Psoas muscle (tissue), 8 donors: Measurements from ENCODE around the gene IL20RA. TPM values are rescaled to one million over a fixed set of nuclear protein-coding genes. Genes with fewer than 3 reads are reported as not detected.

Experiments
- ATAC-seq, 4 donors: fragments of 200-7000 bp; cut with Tn5 transposase; one replicate each; pipeline ENCODE4 v1.9.1; 2020; ENCODE audit warnings: moderate library complexity in 3 of 4, mild to moderate bottlenecking in 2 of 4
- DNase-seq, 2 donors: peaks; one replicate each; pipeline ENCODE4 v3.0.0-alpha.2; 2020
- H3K27ac ChIP-seq: fragments of 200-600 bp; one replicate; pipeline ENCODE4 v1.8.0; 2022
- H3K27me3 ChIP-seq, 3 donors: fragments of 200-600 bp in 1 of 3; one replicate each; pipeline versions ENCODE4 v1.6.1 to v1.8.0; 2013 to 2022; ENCODE audit warnings: low read length in 2 of 3, mild to moderate bottlenecking in 2 of 3, moderate library complexity in 1 of 3; ENCODE audit not compliant: insufficient read depth in 3 of 3
- H3K36me3 ChIP-seq, 2 donors: fragments of 200-600 bp in 1 of 2; one replicate each; pipeline versions ENCODE4 v1.6.1 to v1.8.0; 2013 to 2022; ENCODE audit warnings: low read depth in 1 of 2, mild to moderate bottlenecking in 1 of 2, moderate library complexity in 1 of 2; ENCODE audit not compliant: insufficient read depth in 1 of 2
- H3K4me1 ChIP-seq: fragments of 200-600 bp; one replicate; pipeline ENCODE4 v1.8.0; 2022
- H3K4me3 ChIP-seq: fragments of 200-600 bp; one replicate; pipeline ENCODE4 v1.8.0; 2022; ENCODE audit warnings: mild to moderate bottlenecking
- H3K9me3 ChIP-seq: fragments of 200-600 bp; one replicate; pipeline ENCODE4 v1.8.0; 2022
- CTCF ChIP-seq: fragments of 200-600 bp; IDR thresholded peaks from one replicate; pipeline ENCODE4 v1.8.0; 2022; ENCODE audit warnings: antibody characterized with exemption
- WGBS, 3 donors: extraction: QIAGEN DNeasy Blood & Tissue Kit; methylation state at CpG; one replicate each; pipeline versions ENCODE4 v1.1.6 to v1.1.7; 2013; 5-methylcytosine and 5-hydroxymethylcytosine counted together
- intact Hi-C, 2 donors: fragments of 100-400 bp; cut with DNase I; formaldehyde crosslinking; loops; one replicate each; pipeline versions ENCODE4 v1.11.0 to v1.14.2; 2022
- polyA plus RNA-seq, 3 donors: library from polyadenylated mRNA; stranded (reverse); fragments of 200-250 nt; gene quantifications; one replicate each; pipeline ENCODE4 v1.2.3, GENCODE V29; 2013
- total RNA-seq, 4 donors: library from RNA; stranded (reverse); fragmentation: NEBNext Ultra II Directional in 2 of 4; extraction: Animal tissue kit (Norgen Biotek cat#: 25700) in 2 of 4; gene quantifications; one replicate each; pipeline versions ENCODE4 v1.2.1 to v1.2.4, GENCODE V29; 2021 to 2023
- donor health status: healthy with polysubstance abuse.
- donor health status: DM: no; HTN: no; CAD: no; lungs with moderate emphysema.
- donor health status: Bipolar disorder and iron deficiency.
- donor health status: healthy.
- donor health status: DM: yes; HTN: yes; CAD: no.
- donor health status: DM: no; HTN: no; CAD: no.
- donor health status: DM: no; HTN: no; CAD: no.
- donor health status: DM: yes; HTN: yes; CAD: no.

The IL20RA gene
- total and polyA plus RNA-seq, 7 donors: 0.04 to 0.94 (median 0.15) TPM; not detected in 1

GRCh38 chr6:137040393-137040792, 4.4 kb downstream of the IL20RA start:
- Histone ChIP-seq H3K36me3 (no peaks in the 10 kb centered on the region), H3K4me3 (no peak overlapping the region), H3K27me3 (peaks cover 3 to 58% (median 9%) of the 10 kb centered on the region in 3 donors), H3K27ac (no peak overlapping the region), H3K4me1 (no peaks in the 10 kb centered on the region), H3K9me3 (no peaks in the 10 kb centered on the region)
- no peak for TF ChIP-seq CTCF
- DNase-seq (no peak), ATAC-seq (no peak)
- intact Hi-C loops: no loop called here

GRCh38 chr6:137039010-137039409, 5.8 kb downstream of the IL20RA start:
- no peak for DNase-seq
- TF ChIP-seq CTCF: no peak
- Histone ChIP-seq H3K4me3 (no peak overlapping the region), H3K4me1 (no peaks in the 10 kb centered on the region), H3K9me3 (no peaks in the 10 kb centered on the region), H3K27ac (no peak overlapping the region), H3K36me3 (no peaks in the 10 kb centered on the region), H3K27me3 (peaks cover 3 to 44% (median 4%) of the 10 kb centered on the region in 3 donors)
- intact Hi-C loops: no loop called here
- WGBS, 3 donors: 69 to 74% (median 72%) methylated on average over 4 of the region's 4 CpGs
- no peak for ATAC-seq

GRCh38 chr6:137036566-137037300, 8.0 kb downstream of the IL20RA start:
- H3K4me3 ChIP-seq: no peak overlapping the region
- DNase-seq: no peak
- TF ChIP-seq CTCF: no peak
- no peaks in the 10 kb centered on the region for H3K36me3 ChIP-seq
- H3K4me1 ChIP-seq: no peaks in the 10 kb centered on the region
- no peak for ATAC-seq
- WGBS, 3 donors: 73 to 82% (median 75%) methylated on average over 6 of the region's 6 CpGs
- peaks cover 2 to 21% (median 3%) of the 10 kb centered on the region in 3 donors for H3K27me3 ChIP-seq
- H3K9me3 ChIP-seq: no peaks in the 10 kb centered on the region
- intact Hi-C loops: no loop called here
- H3K27ac ChIP-seq: no peak overlapping the region

- TF ChIP-seq CTCF: no peak
- ATAC-seq (no peak), DNase-seq (no peak)
- no peaks in the 10 kb centered on the region for H3K9me3 ChIP-seq
- H3K27ac ChIP-seq: no peak overlapping the region
- H3K27me3 ChIP-seq: peaks cover 0 to 6% (median 5%) of the 10 kb centered on the region in 3 donors
- WGBS, 3 donors: 80 to 93% (median 91%) methylated on average over 2 of the region's 2 CpGs
- H3K4me3 ChIP-seq: no peak overlapping the region
- intact Hi-C loops: no loop called here
- H3K36me3 ChIP-seq: no peaks in the 10 kb centered on the region
- no peaks in the 10 kb centered on the region for H3K4me1 ChIP-seq
Observed at GRCh38 chr6:137033828-137034227, 10.9 kb downstream of the IL20RA start.

- Histone ChIP-seq H3K4me1 (no peaks in the 10 kb centered on the region), H3K4me3 (no peak overlapping the region), H3K27ac (no peak overlapping the region), H3K9me3 (no peaks in the 10 kb centered on the region), H3K36me3 (no peaks in the 10 kb centered on the region), H3K27me3 (peaks cover 0 to 4% (median 3%) of the 10 kb centered on the region in 3 donors)
- no peak for DNase-seq
- no peak for ATAC-seq
- intact Hi-C loops: no loop called here
- WGBS, 3 donors: 80 to 87% (median 82%) methylated on average over 3 of the region's 3 CpGs
- no peak for TF ChIP-seq CTCF
Observed at GRCh38 chr6:137031122-137031521, 13.6 kb downstream of the IL20RA start.
